Measurements from ENCODE around the gene POPDC3.

POPDC3 gene

GRCh38 chr6:105213272-105213671 lies 33.5 kb upstream of the POPDC3 start (continued):
- TF ChIP-seq ZNF548 (tag by site-specific recombination; IDR thresholded peaks at IDR 0.05) = no peak
- TF ChIP-seq ZEB2 (tag by site-specific recombination; IDR thresholded peaks at IDR 0.05) = no peak
- peak; percentile 61 for TF ChIP-seq PRDM4 (tag by site-specific recombination; IDR thresholded peaks at IDR 0.05)
- TF ChIP-seq ZNF148 (tag by site-specific recombination; IDR thresholded peaks at IDR 0.05; ENCODE audit: borderline replicate concordance) = no peak
- no peak for TF ChIP-seq GLI2 (tag by site-specific recombination; IDR thresholded peaks at IDR 0.05; ENCODE audit: borderline replicate concordance, low read depth)
- TF ChIP-seq PATZ1 (tag by site-specific recombination; IDR thresholded peaks at IDR 0.05) = no peak
- TF ChIP-seq ZNF571 (tag by site-specific recombination; IDR thresholded peaks at IDR 0.05) = no peak
- no peak for TF ChIP-seq ZNF223 (tag by site-specific recombination; IDR thresholded peaks at IDR 0.05)
- no peak for TF ChIP-seq ZNF155 (tag by site-specific recombination; IDR thresholded peaks at IDR 0.05)
- TF ChIP-seq ZNF211 (tag by site-specific recombination; IDR thresholded peaks at IDR 0.05; ENCODE audit: low read depth) = no peak

GRCh38 chr6:105212587-105212986 lies 32.8 kb upstream of the POPDC3 start:
- H3K4me3 ChIP-seq (ENCODE audit: low read depth, low read length) = no peak overlapping the region
- POLR2A ChIA-PET = no interaction called here
- CTCF ChIA-PET = no interaction called here
- H3K4me1 ChIP-seq (ENCODE audit: control insufficient read depth, insufficient read depth, low read length) = peaks cover 31% of the 10 kb centered on the region
- TF ChIP-seq BCL11A (tag by site-specific recombination; IDR thresholded peaks at IDR 0.05; ENCODE audit: low read depth) = no peak
- TF ChIP-seq ZSCAN16 (tag by site-specific recombination; IDR thresholded peaks at IDR 0.05) = no peak
- no peak for TF ChIP-seq ZNF624 (tag by site-specific recombination; IDR thresholded peaks at IDR 0.05)
- no peak for TF ChIP-seq ZNF335 (tag by site-specific recombination; conservative IDR thresholded peaks at IDR 0.05)
- no peak for TF ChIP-seq ZSCAN30 (tag by site-specific recombination; IDR thresholded peaks at IDR 0.05)
- TF ChIP-seq ZNF48 (tag by site-specific recombination; IDR thresholded peaks at IDR 0.05) = no peak
- no peak for TF ChIP-seq ZNF292 (tag by site-specific recombination; IDR thresholded peaks at IDR 0.05; ENCODE audit: borderline replicate concordance, low read depth)
- TF ChIP-seq FEZF1 (tag by site-specific recombination; IDR thresholded peaks at IDR 0.05) = no peak
- TF ChIP-seq ZNF585B (tag by site-specific recombination; IDR thresholded peaks at IDR 0.05) = no peak
- no peak for TF ChIP-seq ZNF571 (tag by site-specific recombination; IDR thresholded peaks at IDR 0.05)
- no peak for TF ChIP-seq ZBTB7A (tag by site-specific recombination; IDR thresholded peaks at IDR 0.05; ENCODE audit: low read depth)
- no peak for TF ChIP-seq SETDB1 (IDR thresholded peaks at IDR 0.05; ENCODE audit: insufficient read length, low read length)
- TF ChIP-seq IKZF3 (tag by site-specific recombination; IDR thresholded peaks at IDR 0.05) = no peak
- TF ChIP-seq ZNF623 (tag by site-specific recombination; IDR thresholded peaks at IDR 0.05) = no peak
- no peak overlapping the region for H3K27ac ChIP-seq (ENCODE audit: extremely low read depth, low read depth, low read length)
- H3K9me3 ChIP-seq (ENCODE audit: control insufficient read depth, insufficient read depth, low read depth, low read length) = no peaks in the 10 kb centered on the region
- no peaks in the 10 kb centered on the region for H3K36me3 ChIP-seq (ENCODE audit: control insufficient read depth in 2 of 2, insufficient read depth in 1 of 2, low read length in 2 of 2)
